WI38 (cell line): Measurements from ENCODE around the gene MSL2.
"Not testable (repeated sequence)": the region's sequence is repeated elsewhere in the genome, so short reads cannot be mapped to it uniquely, and the experiment has no call there.

Experiments
- H3K4me3 ChIP-seq: 2 replicates; pipeline ENCODE4 v1.5.1; 2011; ENCODE audit warnings: low read depth, mild to moderate bottlenecking, control low read depth, low read length
- TF ChIP-seq, protein P1 (sequence below): IDR thresholded peaks from 2 replicates; pipeline ENCODE4 v1.5.1; 2012; ENCODE audit warnings: low read depth, mild to moderate bottlenecking, control low read depth, low read length

Gene MSL2

DNA sequence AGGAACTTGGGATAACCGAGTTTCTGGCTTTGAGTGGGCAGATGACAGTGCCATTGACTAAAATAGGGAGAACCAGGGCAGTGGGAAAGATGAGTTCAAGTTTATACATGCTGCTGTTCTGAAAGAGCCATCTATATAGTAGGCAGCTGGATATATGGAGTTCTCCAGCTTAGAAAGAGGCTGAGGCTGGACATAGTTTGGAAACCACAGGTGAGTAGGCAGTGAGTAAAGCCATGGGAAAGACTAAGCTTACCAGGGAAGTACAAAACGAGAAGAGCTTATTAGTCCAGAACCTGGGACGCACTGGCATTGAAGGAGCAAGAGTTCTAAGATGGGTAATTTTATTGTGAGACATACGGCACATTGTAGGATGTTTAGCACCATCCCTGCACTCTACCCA is 54.2 kb downstream of the MSL2 start:
- TF ChIP-seq, protein P1, sequence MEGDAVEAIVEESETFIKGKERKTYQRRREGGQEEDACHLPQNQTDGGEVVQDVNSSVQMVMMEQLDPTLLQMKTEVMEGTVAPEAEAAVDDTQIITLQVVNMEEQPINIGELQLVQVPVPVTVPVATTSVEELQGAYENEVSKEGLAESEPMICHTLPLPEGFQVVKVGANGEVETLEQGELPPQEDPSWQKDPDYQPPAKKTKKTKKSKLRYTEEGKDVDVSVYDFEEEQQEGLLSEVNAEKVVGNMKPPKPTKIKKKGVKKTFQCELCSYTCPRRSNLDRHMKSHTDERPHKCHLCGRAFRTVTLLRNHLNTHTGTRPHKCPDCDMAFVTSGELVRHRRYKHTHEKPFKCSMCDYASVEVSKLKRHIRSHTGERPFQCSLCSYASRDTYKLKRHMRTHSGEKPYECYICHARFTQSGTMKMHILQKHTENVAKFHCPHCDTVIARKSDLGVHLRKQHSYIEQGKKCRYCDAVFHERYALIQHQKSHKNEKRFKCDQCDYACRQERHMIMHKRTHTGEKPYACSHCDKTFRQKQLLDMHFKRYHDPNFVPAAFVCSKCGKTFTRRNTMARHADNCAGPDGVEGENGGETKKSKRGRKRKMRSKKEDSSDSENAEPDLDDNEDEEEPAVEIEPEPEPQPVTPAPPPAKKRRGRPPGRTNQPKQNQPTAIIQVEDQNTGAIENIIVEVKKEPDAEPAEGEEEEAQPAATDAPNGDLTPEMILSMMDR: no peak
- no peak overlapping the region for H3K4me3 ChIP-seq

DNA sequence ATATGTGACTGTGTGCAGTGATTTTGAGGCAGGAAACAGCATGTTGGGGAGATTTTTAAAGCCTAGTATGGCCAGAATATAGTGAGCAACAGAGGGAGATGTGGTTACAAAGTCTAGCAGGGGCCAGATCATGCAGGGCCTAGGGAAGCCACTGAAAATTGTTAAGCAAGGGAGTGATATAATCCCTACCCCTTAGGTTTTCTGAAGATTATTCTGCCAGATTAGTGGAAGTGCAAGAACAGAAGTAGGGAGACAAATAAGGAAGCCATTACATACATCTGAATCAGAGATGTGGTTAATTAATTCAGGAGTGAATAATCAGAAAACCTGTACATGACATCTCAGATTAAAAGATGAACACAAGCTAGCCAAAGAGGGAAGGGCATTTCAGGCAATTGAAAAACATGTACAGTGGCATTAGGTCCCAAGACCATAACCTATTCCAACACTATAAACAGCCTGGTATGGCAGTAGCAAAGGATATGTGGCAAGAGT is 54.8 kb downstream of the MSL2 start:
- TF ChIP-seq, protein P1: no peak
- no peak overlapping the region for H3K4me3 ChIP-seq

DNA sequence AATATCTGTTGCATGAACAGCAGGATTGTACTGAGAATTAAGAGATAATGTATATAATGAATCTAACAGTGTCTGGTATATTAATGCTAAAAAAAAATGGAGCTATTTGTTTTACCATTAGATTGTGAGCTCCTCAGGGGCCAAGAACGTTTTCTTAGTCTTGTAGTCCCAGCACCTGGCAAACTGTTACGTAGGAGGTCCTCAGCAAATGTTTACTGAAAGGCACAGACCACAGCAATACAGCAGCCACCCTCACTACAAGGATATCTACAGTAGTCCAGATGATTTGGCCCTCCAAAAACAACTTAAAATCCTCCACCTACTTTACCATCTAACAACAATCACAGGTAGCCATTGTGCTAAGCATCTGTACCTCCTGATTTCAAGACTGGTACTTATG is 59.7 kb downstream of the MSL2 start:
- no peak overlapping the region for H3K4me3 ChIP-seq
- TF ChIP-seq, protein P1: no peak

DNA sequence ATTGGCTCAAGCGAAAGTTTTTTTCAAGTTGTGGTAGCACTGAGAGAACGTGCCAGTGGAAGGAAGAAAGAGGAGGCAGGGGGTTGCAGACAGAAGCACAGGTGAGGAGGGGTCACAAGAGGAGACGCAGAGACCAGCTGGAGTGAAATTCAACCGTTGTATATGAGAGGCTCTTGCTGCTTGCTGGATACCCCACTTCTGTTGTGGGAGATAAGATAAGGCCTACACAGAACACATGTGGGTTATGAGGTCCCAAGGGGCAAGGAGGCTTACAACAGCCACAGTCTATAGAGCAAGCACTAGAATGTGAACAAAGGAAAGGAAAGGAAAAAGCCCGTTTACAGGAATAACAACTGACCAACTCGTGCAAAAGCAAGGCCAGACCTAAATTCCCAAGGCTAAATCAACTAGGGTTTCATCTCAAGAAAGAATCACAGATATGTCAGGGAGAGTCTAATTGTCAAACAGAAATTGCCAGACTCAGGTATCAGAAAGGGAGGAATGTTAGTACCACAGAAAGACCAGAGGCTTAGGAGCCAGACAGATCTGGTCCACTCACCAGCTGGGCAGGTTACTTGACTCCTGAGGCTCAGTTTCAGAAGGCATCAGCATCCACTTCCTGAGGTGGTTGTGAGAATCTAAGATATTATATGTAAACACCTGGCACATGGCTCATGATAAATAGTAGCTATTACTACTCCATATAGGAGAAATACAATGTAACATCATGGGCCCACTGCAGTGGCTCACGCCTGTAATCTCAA is 60.9 kb downstream of the MSL2 start:
- no peak overlapping the region for H3K4me3 ChIP-seq
- TF ChIP-seq, protein P1: no peak

DNA sequence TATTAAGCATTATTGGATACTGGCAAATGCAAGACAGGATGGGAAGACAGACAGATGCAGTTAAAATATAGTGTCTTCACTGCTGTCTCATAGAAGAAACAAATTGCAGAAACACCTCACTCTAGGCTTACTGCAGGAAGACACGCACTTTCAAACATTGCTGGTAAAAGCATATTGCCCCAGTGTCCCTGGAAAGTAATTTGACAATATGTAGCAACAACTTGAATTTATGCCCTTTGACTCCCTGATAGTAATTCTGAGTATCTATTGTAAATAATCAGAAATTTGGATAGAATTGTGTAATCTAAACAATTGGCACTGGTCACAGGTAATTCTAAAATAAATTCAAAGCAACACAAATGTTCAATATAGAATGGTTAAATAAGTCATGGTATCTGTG is 62.0 kb downstream of the MSL2 start:
- H3K4me3 ChIP-seq: no peak overlapping the region

DNA sequence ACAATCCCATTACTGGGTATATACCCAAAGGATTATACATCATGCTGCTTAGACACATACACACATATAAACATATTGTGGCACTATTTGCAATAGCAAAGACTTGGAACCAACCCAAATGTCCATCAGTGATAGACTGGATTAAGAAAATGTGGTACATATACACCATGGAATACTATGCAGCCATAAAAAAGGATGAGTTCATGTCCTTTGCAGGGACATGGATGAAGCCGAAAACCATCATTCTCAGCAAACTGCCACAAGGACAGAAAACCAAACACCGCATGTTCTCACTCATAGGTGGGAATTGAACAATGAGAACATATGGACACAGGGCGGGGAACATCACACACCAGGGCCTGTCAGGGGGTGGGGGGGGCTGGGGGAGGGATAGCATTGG is 64.5 kb downstream of the MSL2 start:
- H3K4me3 ChIP-seq: not testable (repeated sequence)

More for the DNA sequence above, 62.0 kb downstream of the MSL2 start:
- TF ChIP-seq, protein P1: no peak

DNA sequence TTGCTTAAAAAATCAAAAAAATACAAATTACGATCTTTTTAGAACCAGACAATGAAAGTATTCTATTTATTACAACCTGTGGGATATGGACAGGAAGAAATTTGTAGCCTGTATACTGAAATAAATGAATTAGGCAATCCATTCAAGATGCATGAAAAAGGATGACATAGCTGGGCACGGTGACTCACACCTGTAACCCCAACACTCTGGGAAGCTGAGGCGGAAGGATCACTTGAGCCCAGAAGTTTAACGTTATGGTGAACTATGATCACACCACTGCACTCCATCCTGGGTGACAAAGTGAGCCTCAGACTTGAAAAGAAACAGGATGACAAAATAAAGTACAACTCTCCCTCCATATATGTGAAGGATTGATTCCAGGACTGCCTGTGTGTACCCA is 74.1 kb downstream of the MSL2 start:
- H3K4me3 ChIP-seq: no peak overlapping the region
- TF ChIP-seq, protein P1: no peak
